ENCODE data around the gene CD14. TPM values are rescaled to one million over a fixed set of nuclear protein-coding genes. Genes with fewer than 3 reads are reported as not detected.
"Not testable (repeated sequence)": the region's sequence is repeated elsewhere in the genome, so short reads cannot be mapped to it uniquely, and the experiment has no call there.

Gene CD14
- total and polyA plus RNA-seq, 7 donors, result 20.8 to 178 (median 58.1) TPM

- TF ChIP-seq POLR2AphosphoS5 (IDR thresholded peaks at IDR 0.05) (no peak), POLR2A (IDR thresholded peaks at IDR 0.05) (no peak), EP300 (IDR thresholded peaks at IDR 0.05) (no peak), CTCF (IDR thresholded peaks at IDR 0.05) (no peak)
- H3K4me3 ChIP-seq, result peak overlapping the region in 3 of 4 donors; percentile 45 to 60 (median 57)
- H3K4me1 ChIP-seq, result peaks cover 0 to 20% (median 15%) of the 10 kb centered on the region in 4 donors
- WGBS, 2 donors, result 74 to 78% methylated on average over 2 of the region's 2 CpGs
- H3K36me3 ChIP-seq, result no peaks in the 10 kb centered on the region
- H3K27ac ChIP-seq, result peak overlapping the region in 3 of 4 donors; percentile 78 to 79 (median 78)
- no peaks in the 10 kb centered on the region for H3K9me3 ChIP-seq
- DNase-seq, result no peak
- intact Hi-C loops (cut with DNase I), result no loop called here
- no peaks in the 10 kb centered on the region for H3K27me3 ChIP-seq
These were observed 2.5 kb downstream of the CD14 start for GRCh38 chr5:140630292-140631035.

- Histone ChIP-seq H3K4me3 (no peak overlapping the region), H3K4me1 (peaks cover 0 to 20% (median 15%) of the 10 kb centered on the region in 4 donors), H3K27ac (no peak overlapping the region), H3K27me3 (no peaks in the 10 kb centered on the region), H3K36me3 (no peaks in the 10 kb centered on the region), H3K9me3 (no peaks in the 10 kb centered on the region)
- TF ChIP-seq POLR2AphosphoS5 (IDR thresholded peaks at IDR 0.05), result no peak
- TF ChIP-seq EP300 (IDR thresholded peaks at IDR 0.05), result no peak
- TF ChIP-seq CTCF (IDR thresholded peaks at IDR 0.05), result no peak
- no peak for TF ChIP-seq POLR2A (IDR thresholded peaks at IDR 0.05)
- intact Hi-C loops (cut with DNase I), result no loop called here
- 87 to 89% methylated on average over 1 of the region's 1 CpG for WGBS, 2 donors
- no peak for DNase-seq
These were observed 4.3 kb downstream of the CD14 start for GRCh38 chr5:140628711-140629110.

GRCh38 chr5:140627972-140628371, 5.0 kb downstream of the CD14 start:
- Histone ChIP-seq H3K27ac (no peak overlapping the region), H3K4me1 (peaks cover 0 to 14% (median 9%) of the 10 kb centered on the region in 4 donors), H3K27me3 (no peaks in the 10 kb centered on the region), H3K36me3 (no peaks in the 10 kb centered on the region), H3K9me3 (no peaks in the 10 kb centered on the region), H3K4me3 (no peak overlapping the region)
- TF ChIP-seq CTCF (IDR thresholded peaks at IDR 0.05) (no peak), POLR2A (IDR thresholded peaks at IDR 0.05) (no peak), EP300 (IDR thresholded peaks at IDR 0.05) (no peak), POLR2AphosphoS5 (IDR thresholded peaks at IDR 0.05) (no peak)
- intact Hi-C loops (cut with DNase I), result no loop called here
- WGBS, 2 donors, result 92 to 97% methylated on average over 6 of the region's 6 CpGs
- no peak for DNase-seq

DNA sequence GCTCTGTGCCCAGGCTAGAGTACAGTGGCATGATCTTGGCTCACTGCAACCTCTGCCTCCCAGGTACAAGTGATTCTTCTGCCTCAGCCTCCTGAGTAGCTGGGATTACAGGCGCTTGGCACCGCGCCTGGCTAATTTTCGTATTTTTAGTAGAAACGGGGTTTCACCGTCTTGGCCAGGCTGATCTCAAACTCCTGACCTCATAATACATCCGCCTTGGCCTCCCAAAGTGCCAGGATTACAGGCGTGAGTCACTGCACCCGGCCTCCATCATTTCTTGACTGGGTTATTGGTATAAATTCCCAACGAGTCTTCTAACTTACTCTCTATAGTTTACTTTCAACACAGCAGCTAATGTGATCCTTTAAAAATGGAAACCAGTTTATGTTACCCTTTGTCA, 8.1 kb downstream of the CD14 start:
- H3K36me3 ChIP-seq; H3K4me1 ChIP-seq; H3K27ac ChIP-seq; H3K27me3 ChIP-seq; DNase-seq; H3K9me3 ChIP-seq; H3K4me3 ChIP-seq; intact Hi-C loops (cut with DNase I): not testable (repeated sequence)
- WGBS, 2 donors, result 89 to 92% methylated on average over 10 of the region's 10 CpGs

DNA sequence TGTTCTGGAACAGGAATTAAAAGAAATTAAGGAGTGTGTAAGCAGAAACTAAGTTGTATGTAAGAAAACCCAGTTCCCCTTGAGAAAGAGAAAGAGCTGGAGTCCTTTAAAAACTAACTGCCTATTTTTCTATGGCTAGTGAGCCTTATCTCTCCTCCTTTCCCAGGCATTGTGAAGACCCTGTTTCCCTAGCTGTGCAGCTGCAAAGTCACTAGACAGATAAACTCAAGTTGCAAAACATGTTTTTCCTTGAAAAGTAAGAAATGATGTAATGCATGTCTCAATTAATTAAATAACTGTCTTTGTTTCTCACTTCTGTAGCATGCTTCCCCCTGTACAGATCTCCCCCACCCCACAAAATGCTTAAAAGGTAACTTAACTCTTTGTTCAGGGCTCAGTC, 9.9 kb downstream of the CD14 start:
- DNase-seq; intact Hi-C loops (cut with DNase I); H3K4me1 ChIP-seq: not testable (repeated sequence)

DNA sequence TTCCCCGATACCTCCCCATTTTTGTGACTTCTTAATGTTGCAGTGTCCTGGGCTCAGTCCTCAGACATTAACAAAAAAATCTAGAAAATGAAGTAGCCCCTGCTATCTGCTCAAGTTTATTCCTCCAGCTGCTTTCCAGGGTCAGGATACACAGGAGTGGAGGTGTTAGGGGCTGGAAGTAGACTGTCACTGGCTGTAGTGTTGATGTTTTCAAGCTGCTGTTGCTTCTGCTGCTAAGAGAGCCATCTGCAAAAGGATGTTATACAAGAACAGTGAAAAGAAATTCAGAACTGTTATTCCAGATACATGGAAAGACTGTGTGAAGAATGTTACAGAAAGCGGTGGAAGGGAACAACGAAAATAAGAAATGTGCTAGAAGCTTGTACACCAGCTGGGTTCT, 10.7 kb downstream of the CD14 start:
- intact Hi-C loops (cut with DNase I), result no loop called here
- no peaks in the 10 kb centered on the region for H3K4me1 ChIP-seq
- no peak for DNase-seq
- WGBS, 2 donors, result 83 to 89% methylated on average over 3 of the region's 3 CpGs
- H3K4me3 ChIP-seq, result no peak overlapping the region
- TF ChIP-seq EP300 (IDR thresholded peaks at IDR 0.05), result no peak
- peak in 1 of 4 donors; percentile 21 for TF ChIP-seq POLR2AphosphoS5 (IDR thresholded peaks at IDR 0.05)
- no peaks in the 10 kb centered on the region for H3K27me3 ChIP-seq
- no peak overlapping the region for H3K27ac ChIP-seq
- H3K9me3 ChIP-seq, result no peaks in the 10 kb centered on the region
- no peaks in the 10 kb centered on the region for H3K36me3 ChIP-seq

More for the DNA sequence above, 9.9 kb downstream of the CD14 start:
- not testable (repeated sequence) for H3K27me3 ChIP-seq, H3K36me3 ChIP-seq, H3K4me3 ChIP-seq, H3K9me3 ChIP-seq
- H3K27ac ChIP-seq, result peak overlapping the region in 1 of 4 donors; percentile 10
